Large intestine (tissue), 1 donor: ENCODE results near the gene MFSD8. TPM values are rescaled to one million over a fixed set of nuclear protein-coding genes. Genes with fewer than 3 reads are reported as not detected.

ENCODE experiments used
- polyA plus RNA-seq: library from polyadenylated mRNA; unstranded; fragments of 120-200 nt; gene quantifications from one replicate; pipeline ENCODE4 v1.2.1, GENCODE V29; 2013

MFSD8 gene
- polyA plus RNA-seq, 1 donor = 34.4 TPM

Other genes starting within 250 kb of the MFSD8 start
- gene SLC25A31, start 234.8 kb downstream of the MFSD8 start, polyA plus RNA-seq = 0.03 TPM
- 2.1 TPM for gene HSPA4L, start 182.9 kb downstream of the MFSD8 start, polyA plus RNA-seq
- 9.9 TPM for gene PLK4, start 84.3 kb downstream of the MFSD8 start, polyA plus RNA-seq
- 18.6 TPM for gene ABHD18, start 233 bp upstream of the MFSD8 start, polyA plus RNA-seq
- gene LARP1B, start 96.1 kb upstream of the MFSD8 start, polyA plus RNA-seq = 26.0 TPM